Midbrain (tissue), 1 donor: ENCODE measurements around the gene MPG.
"Not testable (repeated sequence)": the region's sequence is repeated elsewhere in the genome, so short reads cannot be mapped to it uniquely, and the experiment has no call there.

Source experiments
- DNase-seq: peaks from one replicate; lab custom pipeline; 2025; lab: John Stamatoyannopoulos, UW

MPG gene

DNA sequence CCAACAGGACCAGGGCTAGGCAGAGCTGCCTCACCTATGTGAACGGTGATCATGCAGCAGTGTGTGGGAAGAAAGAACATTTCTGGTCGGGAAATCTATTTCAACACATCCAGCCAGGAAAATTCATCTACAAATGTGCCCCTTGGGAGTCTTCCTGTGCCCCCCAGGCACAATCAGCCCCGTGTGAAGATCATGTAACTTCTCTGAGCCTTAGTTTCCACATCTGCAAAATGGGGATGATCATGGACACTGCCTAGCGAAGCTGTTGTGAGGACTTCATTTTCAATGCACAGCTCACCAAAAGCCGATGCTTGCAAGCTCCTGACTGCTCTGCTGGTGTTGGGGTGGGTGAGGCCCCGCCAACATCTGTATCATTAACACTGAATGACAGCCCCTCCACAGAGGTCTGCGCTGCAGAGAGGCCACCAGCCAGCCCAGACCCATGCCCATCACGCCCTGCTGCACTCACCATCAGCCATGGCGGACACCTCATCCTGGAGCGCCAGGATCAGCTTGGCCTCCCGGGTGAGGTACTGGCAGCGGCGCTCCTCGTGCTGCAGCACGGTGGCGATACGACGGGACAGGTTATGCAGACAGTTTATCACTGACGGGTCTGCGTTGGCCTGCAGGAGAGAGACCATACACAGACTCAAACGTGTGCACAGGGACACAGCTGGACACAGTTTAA, 34.3 kb downstream of the MPG start:
- DNase-seq: no peak

DNA sequence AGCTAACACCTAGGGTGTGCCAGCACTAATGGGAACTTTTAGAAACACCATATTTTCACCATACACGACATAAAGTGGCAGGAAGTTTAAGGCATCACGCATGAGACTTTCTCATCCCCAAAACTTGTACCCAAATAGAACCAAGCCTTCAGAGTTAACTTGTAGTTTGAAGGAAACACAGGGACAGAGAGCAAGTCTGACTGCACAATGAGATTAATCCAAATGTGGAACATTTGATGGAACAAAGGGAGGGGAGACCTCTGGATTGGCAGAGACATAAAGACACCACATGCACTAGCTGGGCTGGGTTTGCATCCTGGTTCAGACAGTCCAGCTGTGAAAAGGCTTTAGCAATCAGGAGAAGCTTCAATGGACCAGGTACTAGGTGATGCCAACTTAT, 36.3 kb downstream of the MPG start:
- DNase-seq: no peak

DNA sequence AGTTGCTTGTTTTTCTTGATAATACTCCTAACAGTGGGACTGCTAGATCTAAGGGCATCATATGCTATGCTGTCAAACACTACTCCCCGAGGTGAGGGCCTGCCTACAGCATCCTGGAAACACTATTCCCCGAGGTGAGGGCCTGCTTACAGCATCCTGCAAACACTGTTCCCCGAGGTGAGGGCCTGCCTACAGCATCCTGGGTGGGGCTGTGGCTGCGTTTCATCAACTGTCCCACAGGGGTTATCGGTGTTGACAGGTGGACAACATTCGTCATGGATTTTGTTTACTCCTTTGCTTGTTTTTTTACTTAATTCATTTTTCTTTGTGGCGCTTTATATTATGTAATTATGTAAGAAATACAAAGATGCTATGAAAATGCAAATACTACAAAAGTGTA, 38.0 kb downstream of the MPG start:
- no peak for DNase-seq

DNA sequence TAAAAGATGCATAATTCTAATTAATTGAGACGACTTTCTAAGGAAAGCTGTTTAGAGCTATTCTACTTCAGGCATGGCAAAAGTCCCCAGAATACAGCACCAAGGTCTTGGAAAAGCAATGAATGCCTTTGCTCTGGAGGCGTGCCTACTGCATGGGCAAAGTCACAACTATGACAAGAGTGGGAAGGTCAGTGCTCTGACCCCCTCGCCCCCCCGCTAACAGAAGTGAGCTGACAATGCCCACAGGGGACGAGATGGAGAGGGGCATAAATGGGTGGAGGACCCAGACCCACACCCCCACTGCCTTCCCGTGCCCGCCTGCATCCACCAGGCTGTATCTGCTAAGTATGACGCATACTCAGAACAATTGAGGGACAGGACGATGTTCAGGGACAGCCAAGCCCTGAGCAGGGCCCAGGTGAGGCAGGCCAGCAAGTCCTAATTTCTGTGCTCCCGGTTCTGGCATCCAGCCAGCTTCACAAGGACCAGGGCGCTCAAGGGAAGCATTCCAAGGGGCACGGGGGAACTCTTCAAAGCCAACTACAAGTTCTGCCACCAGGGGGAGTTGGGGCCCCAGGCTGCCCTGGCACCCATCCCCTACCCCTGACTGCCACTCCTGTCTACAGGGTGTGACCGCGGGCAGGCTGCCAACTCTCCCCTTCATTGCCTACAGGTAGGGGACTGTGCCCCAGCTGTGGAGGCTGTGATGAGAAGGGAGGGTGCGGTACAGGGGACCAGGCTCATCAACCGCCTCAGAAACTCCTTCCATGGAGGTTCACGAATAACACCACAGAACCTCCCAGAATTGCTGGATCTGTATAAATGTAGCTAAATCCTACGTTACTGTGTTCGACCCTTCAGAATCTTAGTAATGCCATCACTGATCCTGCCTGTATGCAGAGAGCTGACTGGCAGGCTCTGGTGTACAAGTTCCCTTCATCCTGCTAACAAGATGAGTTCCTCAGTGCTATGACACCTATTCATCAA, 39.6 kb downstream of the MPG start:
- no peak for DNase-seq

DNA sequence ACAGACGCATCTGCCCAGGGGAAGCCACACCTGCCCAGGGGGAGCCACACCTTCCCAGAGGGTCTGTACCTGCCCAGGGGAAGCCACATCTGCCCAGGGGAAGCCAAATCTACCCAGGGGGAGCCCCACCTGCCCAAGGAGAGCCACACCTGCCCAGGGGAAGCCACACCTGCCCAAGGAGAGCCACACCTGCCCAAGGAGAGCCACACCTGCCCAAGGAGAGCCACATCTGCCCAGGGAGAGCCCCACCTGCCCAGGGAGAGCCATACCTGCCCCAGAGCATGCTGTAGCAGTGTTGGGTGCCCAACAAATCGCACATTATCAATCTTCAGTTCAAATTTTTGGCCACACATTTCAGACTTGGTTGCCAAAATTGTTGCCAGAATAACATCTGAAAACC, 40.8 kb downstream of the MPG start:
- DNase-seq: no peak

DNA sequence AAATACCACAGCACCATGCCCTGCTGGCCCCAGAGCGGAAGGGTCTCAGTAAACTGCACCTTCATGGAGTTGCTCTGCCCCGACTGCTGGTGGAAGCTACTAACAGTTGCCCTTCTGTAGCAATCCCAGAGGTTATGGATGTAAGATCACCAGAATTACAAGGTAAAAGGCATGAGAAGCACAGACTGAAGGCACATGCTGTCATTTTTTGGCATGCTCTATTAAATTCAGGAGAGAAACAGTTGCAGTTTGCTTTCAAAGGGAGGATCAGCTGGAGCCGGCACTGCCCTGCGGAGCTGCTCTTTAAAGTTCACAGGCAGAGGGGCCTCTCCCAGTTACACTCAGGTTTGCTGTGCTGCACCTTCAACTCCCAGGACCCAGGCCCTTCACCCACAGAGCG, 41.3 kb downstream of the MPG start:
- no peak for DNase-seq

DNA sequence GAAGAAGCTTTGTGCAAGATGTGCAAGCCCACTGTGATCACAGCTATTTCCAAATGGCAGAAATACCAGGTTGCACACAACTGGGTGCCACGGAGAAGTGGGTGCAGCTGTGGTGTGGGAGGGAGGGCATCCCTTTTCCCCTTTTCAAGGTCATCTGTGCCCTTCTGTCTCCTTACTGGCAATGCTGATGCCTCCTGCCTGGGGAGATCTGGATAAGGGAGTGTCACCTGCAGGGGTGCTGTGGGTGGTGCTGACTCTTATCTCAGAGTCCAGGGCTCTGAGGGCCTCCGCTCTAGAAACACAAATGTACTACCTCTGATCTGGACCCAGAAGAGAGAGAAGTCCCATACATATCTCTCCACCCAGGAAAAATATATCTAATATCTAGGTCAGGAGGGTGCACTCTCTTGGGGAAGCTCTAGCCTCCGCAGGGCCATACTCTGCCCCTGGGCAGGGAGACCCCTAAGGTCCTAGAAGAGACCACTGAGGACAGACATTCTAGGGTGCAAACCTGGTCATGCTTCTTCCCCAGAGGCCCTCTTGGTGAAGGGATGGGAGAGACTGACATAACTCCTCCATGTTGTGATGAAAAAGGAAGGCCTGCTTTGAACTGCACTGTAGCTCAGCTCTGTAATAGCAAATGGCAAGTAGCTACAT, 41.9 kb downstream of the MPG start:
- no peak for DNase-seq

DNA sequence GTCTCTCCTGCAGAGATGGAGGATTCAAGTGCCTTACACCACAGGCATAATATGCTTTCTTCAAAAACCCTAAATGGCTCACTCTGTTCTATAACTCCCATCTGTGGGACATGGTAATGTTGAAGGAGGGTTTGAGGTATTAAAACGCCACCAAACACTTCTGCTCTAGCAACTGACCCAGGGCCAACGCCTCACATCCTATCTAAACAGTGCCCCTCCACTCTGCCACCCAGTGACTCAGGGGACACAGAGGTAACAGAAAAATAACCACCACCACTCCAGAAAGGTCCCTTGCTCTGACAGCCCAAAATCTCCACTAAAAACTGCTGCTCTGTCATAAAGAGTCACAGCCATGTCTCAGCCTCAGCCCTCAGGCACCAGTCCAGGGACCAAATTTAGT, 42.7 kb downstream of the MPG start:
- no peak for DNase-seq

DNA sequence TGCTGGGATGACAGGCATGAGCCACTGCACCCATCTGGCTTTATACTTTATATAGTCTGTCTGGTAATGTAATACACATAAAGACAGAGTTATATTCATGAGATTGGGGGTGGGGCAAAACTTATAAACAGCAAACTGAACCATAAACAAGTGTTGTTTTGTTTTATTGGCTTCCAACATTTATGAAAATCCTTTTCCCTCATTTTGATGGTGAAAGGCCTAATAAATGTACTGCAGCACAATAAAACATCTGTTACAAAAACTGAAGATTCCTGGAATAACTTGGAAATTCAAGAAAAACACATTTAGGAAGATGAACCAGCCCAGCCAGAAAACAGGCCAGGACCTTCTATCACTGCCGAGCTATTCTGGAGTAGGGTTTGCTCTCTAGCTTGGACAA, 44.3 kb downstream of the MPG start:
- no peak for DNase-seq

DNA sequence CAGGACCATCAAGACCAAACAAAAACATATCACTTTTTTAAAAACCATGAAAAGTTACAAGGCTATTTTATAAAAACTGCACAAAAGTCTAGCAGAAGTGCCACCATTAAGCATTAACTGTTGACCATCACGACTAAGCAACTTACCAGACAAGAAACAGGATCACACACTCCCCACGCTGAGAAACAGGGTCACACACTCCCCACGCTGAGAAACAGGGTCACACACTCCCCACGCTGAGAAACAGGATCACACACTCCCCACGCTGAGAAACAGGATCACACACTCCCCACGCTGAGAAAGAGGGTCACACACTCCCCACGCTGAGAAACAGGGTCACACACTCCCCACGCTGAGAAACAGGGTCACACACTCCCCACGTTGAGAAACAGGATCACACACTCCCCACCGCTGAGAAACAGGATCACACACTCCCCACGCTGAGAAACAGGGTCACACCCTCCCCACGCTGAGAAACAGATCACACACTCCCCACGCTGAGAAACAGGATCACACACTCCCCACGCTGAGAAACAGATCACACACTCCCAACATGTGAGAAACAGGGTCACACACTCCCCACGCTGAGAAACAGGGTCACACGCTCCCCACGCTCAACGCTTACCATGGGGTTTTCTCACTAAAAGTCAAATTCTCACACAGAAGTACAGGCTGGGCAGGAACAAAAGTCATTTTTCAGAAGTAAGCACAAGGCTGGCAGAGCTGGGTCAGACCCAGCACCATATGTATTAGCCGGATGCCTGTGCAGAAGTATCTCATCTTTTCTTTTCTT, 45.7 kb downstream of the MPG start:
- DNase-seq: not testable (repeated sequence)

DNA sequence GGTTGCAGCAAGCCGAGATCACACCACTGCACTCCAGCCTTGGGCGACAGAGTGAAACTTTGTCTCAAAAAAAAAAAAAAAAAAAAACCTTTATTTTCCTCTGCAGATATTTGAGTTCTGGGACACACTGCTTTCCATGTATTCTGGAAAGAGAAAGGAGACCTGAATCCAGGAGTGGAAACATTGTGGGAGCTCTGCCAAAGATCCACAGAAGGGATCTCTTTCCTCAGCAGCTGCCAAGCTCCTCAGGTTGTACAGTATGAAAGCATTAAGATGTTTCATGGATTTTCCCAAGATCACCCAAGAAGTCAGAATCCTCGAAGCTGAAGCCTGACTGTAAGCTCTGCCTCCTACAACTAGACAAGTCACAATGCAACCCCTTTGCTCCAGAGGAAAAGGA, 47.0 kb downstream of the MPG start:
- DNase-seq: no peak

DNA sequence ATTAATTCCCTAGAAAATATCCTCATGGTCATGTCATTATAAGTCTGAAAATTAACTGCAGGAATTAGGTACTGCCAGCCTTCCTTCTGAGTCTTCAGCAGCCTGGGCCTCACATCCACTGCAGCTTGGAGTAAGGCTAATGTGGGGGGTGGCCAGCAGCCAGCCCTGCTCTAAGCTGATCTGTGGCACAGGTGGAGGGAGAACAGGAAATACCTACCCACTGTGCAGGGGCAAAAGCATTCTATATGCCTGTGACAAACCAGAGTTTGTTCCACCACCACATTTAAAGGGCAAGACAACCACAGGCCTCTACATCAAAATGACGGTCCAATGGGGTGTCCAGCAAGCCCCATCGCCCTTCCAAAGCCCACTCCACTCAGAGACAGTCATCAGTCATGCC, 51.0 kb downstream of the MPG start:
- DNase-seq: no peak

DNA sequence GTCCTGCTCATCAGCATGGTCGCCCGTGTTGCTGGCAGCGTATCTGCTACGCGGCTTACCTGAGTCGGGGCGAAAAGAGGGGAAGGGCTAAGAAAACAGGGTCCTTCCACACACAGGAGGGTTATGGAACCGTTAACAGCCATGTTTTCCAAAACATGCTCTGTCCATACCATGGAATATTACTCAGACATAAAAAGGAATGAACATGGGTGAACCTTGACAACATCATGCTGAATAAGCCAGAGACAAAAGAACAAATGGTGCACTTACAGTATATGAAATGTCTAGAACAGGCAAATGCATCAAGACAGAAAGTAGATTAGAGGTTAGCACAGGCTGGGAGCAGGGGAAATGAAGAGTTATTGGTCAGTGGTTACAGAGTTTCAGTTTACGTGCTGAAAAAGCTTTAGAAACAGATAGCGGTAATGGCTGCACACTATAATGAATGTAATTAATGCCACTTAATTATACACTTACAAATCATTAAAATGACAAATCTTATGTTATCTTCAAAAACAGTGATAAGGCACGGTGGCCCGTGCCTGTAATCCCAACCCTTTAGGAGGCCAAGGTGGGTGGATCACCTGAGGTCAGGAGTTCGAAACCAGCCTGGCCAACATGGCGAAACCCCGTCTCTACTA, 52.6 kb downstream of the MPG start:
- DNase-seq: no peak

DNA sequence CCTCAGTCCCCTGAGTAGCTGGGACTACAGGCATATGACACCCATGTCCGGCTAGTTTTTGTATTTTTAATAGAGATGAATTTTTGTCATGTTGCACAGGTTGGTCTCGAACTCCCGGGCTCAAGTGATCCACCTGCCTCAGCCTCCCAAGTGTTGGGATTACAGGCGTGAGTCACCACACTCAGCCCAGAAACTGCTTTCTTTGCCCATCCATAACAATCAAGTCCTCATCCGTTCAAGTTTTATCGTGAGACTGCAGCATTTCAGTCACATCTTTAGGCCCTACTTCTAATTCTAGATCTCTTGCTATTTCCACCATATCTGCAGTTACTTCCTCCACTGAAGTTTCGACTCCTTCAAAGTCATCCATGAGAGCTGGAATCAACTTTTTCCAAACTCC, 54.1 kb downstream of the MPG start:
- DNase-seq: no peak

DNA sequence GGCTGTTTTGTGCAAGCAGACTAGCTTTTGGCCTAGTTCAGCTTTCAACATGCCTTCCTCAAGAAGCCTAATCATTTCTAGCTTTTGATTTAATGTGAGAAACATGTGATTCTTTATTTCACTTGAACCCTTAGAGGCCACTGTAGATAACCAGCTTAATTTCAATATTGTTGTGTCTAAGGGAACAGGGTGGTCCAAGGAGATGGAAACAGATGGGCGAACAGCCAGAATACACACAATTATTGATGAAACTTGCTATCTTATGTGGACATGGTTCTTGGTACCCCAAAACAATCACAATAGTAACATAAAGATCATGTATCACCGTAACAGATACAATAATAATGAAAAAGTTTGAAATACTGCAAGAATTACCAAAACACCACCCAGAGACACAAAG, 55.7 kb downstream of the MPG start:
- DNase-seq: no peak
